Caco-2 (cell line): ENCODE results near the gene STAP1. TPM values are rescaled to one million over a fixed set of nuclear protein-coding genes. Genes with fewer than 3 reads are reported as not detected.

ENCODE experiments used
- BruUV-seq: library from RNA; stranded (reverse); fragments of 400-500 nt; replicated peaks from 2 replicates; lab custom pipeline; 2021; lab: Mats Ljungman, UMichigan
- CTCF ChIA-PET: fragments of 300-600 bp; sonication (Branson Sonifier 250); formaldehyde crosslinking; loops from one replicate; lab custom pipeline; 2022; ENCODE audit warnings: antibody characterized with exemption; lab: Charles Lee
- POLR2A ChIA-PET: fragments of 300-600 bp; sonication (Branson Sonifier 250); formaldehyde crosslinking; loops from one replicate; lab custom pipeline; 2022; ENCODE audit warnings: antibody characterized with exemption; lab: Charles Lee
- DNase-seq, 2 experiments: peaks; one replicate each; pipeline versions ENCODE4 v3.0.0 to v3.0.0-alpha.2; 2020 to 2022
- H3K27me3 ChIP-seq: replicated peaks from 2 replicates; pipeline ENCODE4 v1.6.0; 2011; ENCODE audit warnings: low read length; ENCODE audit not compliant: control insufficient read depth, insufficient read depth
- H3K36me3 ChIP-seq: 2 replicates; pipeline ENCODE4 v1.5.1; 2011; ENCODE audit warnings: low read length; ENCODE audit not compliant: control insufficient read depth, insufficient read depth
- H3K4me1 ChIP-seq: fragments of 250-450 bp; sonication (Bioruptor Pico); 2 replicates; pipeline ENCODE4 v1.5.1; 2020; ENCODE audit warnings: mild to moderate bottlenecking
- H3K4me3 ChIP-seq: 2 replicates; pipeline ENCODE4 v1.5.1; 2011; ENCODE audit warnings: low read depth, mild to moderate bottlenecking, control low read depth, low read length
- H3K9me3 ChIP-seq: fragments of 250-450 bp; sonication (Bioruptor Pico); 2 replicates; pipeline ENCODE4 v1.5.1; 2020; ENCODE audit warnings: mild to moderate bottlenecking, moderate library complexity
- H3K27ac Mint-ChIP-seq: one replicate; pipeline ENCODE4 v1.8.0; 2022; ENCODE audit warnings: mixed read lengths; ENCODE audit not compliant: unreplicated experiment
- H3K27me3 Mint-ChIP-seq: one replicate; pipeline ENCODE4 v1.8.0; 2022; ENCODE audit warnings: mixed read lengths; ENCODE audit not compliant: insufficient read depth, unreplicated experiment
- H3K36me3 Mint-ChIP-seq: one replicate; pipeline ENCODE4 v1.8.0; 2022; ENCODE audit warnings: mild to moderate bottlenecking, mixed read lengths; ENCODE audit not compliant: insufficient read depth, unreplicated experiment
- H3K4me1 Mint-ChIP-seq: one replicate; pipeline ENCODE4 v1.8.0; 2022; ENCODE audit warnings: low read depth, mixed read lengths; ENCODE audit not compliant: unreplicated experiment
- H3K4me3 Mint-ChIP-seq: one replicate; pipeline ENCODE4 v1.8.0; 2022; ENCODE audit warnings: mild to moderate bottlenecking, moderate library complexity, mixed read lengths; ENCODE audit not compliant: unreplicated experiment
- H3K9me3 Mint-ChIP-seq: one replicate; pipeline ENCODE4 v1.8.0; 2022; ENCODE audit warnings: mixed read lengths; ENCODE audit not compliant: unreplicated experiment
- CTCF ChIP-seq, 2 experiments: fragments of 200-600 bp in 1 of 2; IDR thresholded peaks; 1 replicate in 1 of 2; 2 replicates in 1 of 2; pipeline versions ENCODE4 v1.5.1 to v1.8.0; 2011 to 2022; ENCODE audit warnings: antibody characterized with exemption in 1 of 2, control low read depth in 1 of 2, inconsistent platforms in 1 of 2, low read depth in 1 of 2, low read length in 1 of 2, mild to moderate bottlenecking in 1 of 2, moderate library complexity in 1 of 2; ENCODE audit not compliant: insufficient read depth in 1 of 2, severe bottlenecking in 1 of 2, unreplicated experiment in 1 of 2
- intact Hi-C: fragments of 100-400 bp; cut with micrococcal nuclease; formaldehyde crosslinking; loops from one replicate; pipeline ENCODE4 v1.10.0; 2022; ENCODE audit not compliant: unreplicated experiment
- total RNA-seq: library from RNA; stranded (reverse); gene quantifications from 2 replicates; pipeline ENCODE4 v1.2.3, GENCODE V29; 2022

STAP1 gene
- total RNA-seq, 1 experiment from 2014 or later: not detected

DNA sequence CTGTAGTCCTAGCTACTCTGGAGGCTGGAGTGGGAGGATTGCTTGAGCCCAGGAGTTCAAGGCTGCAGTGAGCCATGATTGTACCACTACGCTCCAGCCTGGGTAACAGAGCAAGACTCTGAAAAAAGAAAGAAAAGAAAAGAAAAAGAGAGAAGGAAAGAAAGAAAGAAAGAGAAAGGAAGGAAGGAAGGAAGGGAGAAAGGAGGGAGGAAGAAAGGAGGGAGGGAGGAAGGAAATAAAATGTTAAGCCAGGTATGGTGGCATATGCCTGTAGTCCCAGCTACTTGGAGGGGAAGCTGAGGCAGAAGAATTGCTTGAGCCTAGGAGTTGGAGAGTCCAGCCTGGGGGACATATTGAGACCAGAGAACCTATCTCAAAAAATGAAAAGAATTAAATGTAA, 12.0 kb downstream of the STAP1 start:
- POLR2A ChIA-PET: no interaction called here
- no peaks in the 10 kb centered on the region for H3K27me3 Mint-ChIP-seq
- no TSS peak for BruUV-seq
- H3K4me3 Mint-ChIP-seq: no peak overlapping the region
- H3K9me3 ChIP-seq: no peaks in the 10 kb centered on the region
- CTCF ChIA-PET: no interaction called here
- no peak for DNase-seq
- TF ChIP-seq CTCF (IDR thresholded peaks at IDR 0.05; ENCODE audit: insufficient read depth in 1 of 2, low read depth in 1 of 2, low read length in 1 of 2, severe bottlenecking in 1 of 2, unreplicated experiment in 1 of 2): no peak
- no peaks in the 10 kb centered on the region for H3K4me1 Mint-ChIP-seq
- H3K4me3 ChIP-seq: no peak overlapping the region
- no peaks in the 10 kb centered on the region for H3K9me3 Mint-ChIP-seq
- no peaks in the 10 kb centered on the region for H3K36me3 Mint-ChIP-seq
- intact Hi-C loops: no loop called here
- no peaks in the 10 kb centered on the region for H3K27me3 ChIP-seq
- no peaks in the 10 kb centered on the region for H3K4me1 ChIP-seq
- no peaks in the 10 kb centered on the region for H3K36me3 ChIP-seq
- H3K27ac Mint-ChIP-seq: no peak overlapping the region

GRCh38 chr4:67571975-67572374, 13.4 kb downstream of the STAP1 start:
- no peaks in the 10 kb centered on the region for H3K4me1 Mint-ChIP-seq
- CTCF ChIA-PET: no interaction called here
- no peaks in the 10 kb centered on the region for H3K4me1 ChIP-seq
- no peaks in the 10 kb centered on the region for H3K27me3 ChIP-seq
- no peaks in the 10 kb centered on the region for H3K36me3 Mint-ChIP-seq
- DNase-seq: no peak
- POLR2A ChIA-PET: no interaction called here
- H3K4me3 ChIP-seq: no peak overlapping the region
- H3K4me3 Mint-ChIP-seq: no peak overlapping the region
- no TSS peak for BruUV-seq
- intact Hi-C loops: no loop called here
- H3K9me3 ChIP-seq: no peaks in the 10 kb centered on the region
- H3K27me3 Mint-ChIP-seq: no peaks in the 10 kb centered on the region
- no peaks in the 10 kb centered on the region for H3K36me3 ChIP-seq
- H3K27ac Mint-ChIP-seq: no peak overlapping the region
- no peak for TF ChIP-seq CTCF (IDR thresholded peaks at IDR 0.05; ENCODE audit: insufficient read depth in 1 of 2, low read depth in 1 of 2, low read length in 1 of 2, severe bottlenecking in 1 of 2, unreplicated experiment in 1 of 2)
- H3K9me3 Mint-ChIP-seq: no peaks in the 10 kb centered on the region

DNA sequence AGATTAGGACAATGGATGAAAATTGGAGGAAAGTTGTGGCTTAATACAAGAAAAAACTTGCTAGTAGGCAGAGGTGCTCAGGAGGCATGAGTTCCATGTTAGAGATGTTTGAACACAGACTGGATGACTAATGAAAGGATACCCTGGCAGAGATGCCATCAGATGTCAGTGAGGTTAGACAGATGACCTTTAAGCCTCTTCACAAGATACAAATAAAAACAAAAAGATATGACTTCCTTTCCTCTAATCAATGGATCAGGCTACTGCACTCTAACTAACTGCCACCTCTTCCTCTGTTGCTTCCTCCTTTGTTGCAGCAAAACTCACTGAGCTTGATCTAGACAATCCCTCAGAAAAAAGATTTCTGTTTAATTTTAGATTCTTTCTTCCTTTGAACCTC, 14.7 kb downstream of the STAP1 start:
- ChIA-PET POLR2A (no interaction called here), CTCF (no interaction called here)
- no peaks in the 10 kb centered on the region for H3K9me3 Mint-ChIP-seq
- H3K4me1 Mint-ChIP-seq: no peaks in the 10 kb centered on the region
- Histone ChIP-seq H3K4me3 (no peak overlapping the region), H3K27me3 (no peaks in the 10 kb centered on the region), H3K36me3 (no peaks in the 10 kb centered on the region), H3K9me3 (no peaks in the 10 kb centered on the region), H3K4me1 (no peaks in the 10 kb centered on the region)
- intact Hi-C loops: no loop called here
- no peak for TF ChIP-seq CTCF (IDR thresholded peaks at IDR 0.05; ENCODE audit: insufficient read depth in 1 of 2, low read depth in 1 of 2, low read length in 1 of 2, severe bottlenecking in 1 of 2, unreplicated experiment in 1 of 2)
- H3K27me3 Mint-ChIP-seq: no peaks in the 10 kb centered on the region
- H3K36me3 Mint-ChIP-seq: no peaks in the 10 kb centered on the region
- no peak overlapping the region for H3K27ac Mint-ChIP-seq
- H3K4me3 Mint-ChIP-seq: no peak overlapping the region
- BruUV-seq: no TSS peak
- no peak for DNase-seq
